Subcutaneous abdominal adipose tissue (tissue), 5 donors: ENCODE data around the gene GPC6.

ENCODE experiments used
- H3K27ac ChIP-seq: one replicate; pipeline ENCODE4 v1.7.0; 2013; ENCODE audit warnings: low read depth, mild to moderate bottlenecking, inconsistent platforms, low read length, moderate library complexity
- H3K27me3 ChIP-seq, 5 donors: one replicate each; pipeline ENCODE4 v1.7.0; 2013; ENCODE audit warnings: low read length in 5 of 5, inconsistent platforms in 1 of 5; ENCODE audit not compliant: control insufficient read depth in 5 of 5, insufficient read depth in 4 of 5
- H3K36me3 ChIP-seq, 5 donors: one replicate each; pipeline ENCODE4 v1.7.0; 2013; ENCODE audit warnings: low read length in 5 of 5; ENCODE audit not compliant: control insufficient read depth in 5 of 5, insufficient read depth in 5 of 5
- H3K4me1 ChIP-seq, 5 donors: one replicate each; pipeline ENCODE4 v1.7.0; 2013; ENCODE audit warnings: low read length in 5 of 5, mild to moderate bottlenecking in 3 of 5, moderate library complexity in 1 of 5; ENCODE audit not compliant: control insufficient read depth in 5 of 5, insufficient read depth in 5 of 5
- H3K4me3 ChIP-seq, 5 donors: one replicate each; pipeline ENCODE4 v1.7.0; 2013; ENCODE audit warnings: low read length in 5 of 5, low read depth in 1 of 5
- H3K9ac ChIP-seq, 5 donors: one replicate each; pipeline ENCODE4 v1.7.0; 2013; ENCODE audit warnings: low read length in 5 of 5, mild to moderate bottlenecking in 4 of 5, moderate library complexity in 3 of 5
- H3K9me3 ChIP-seq, 5 donors: one replicate each; pipeline ENCODE4 v1.7.0; 2013; ENCODE audit warnings: low read length in 5 of 5; ENCODE audit not compliant: control insufficient read depth in 5 of 5
- donor health status: healthy.
- donor health status: healthy.
- donor health status: healthy.
- donor health status: healthy.
- donor health status: healthy.

GPC6 gene

GRCh38 chr13:93736909-93737308 is 510.3 kb downstream of the GPC6 start:
- H3K27ac ChIP-seq: no peak overlapping the region
- H3K27me3 ChIP-seq: no peaks in the 10 kb centered on the region
- no peaks in the 10 kb centered on the region for H3K9me3 ChIP-seq
- H3K4me3 ChIP-seq: no peak overlapping the region
- no peak overlapping the region for H3K9ac ChIP-seq
- H3K4me1 ChIP-seq: no peaks in the 10 kb centered on the region
- no peaks in the 10 kb centered on the region for H3K36me3 ChIP-seq

DNA sequence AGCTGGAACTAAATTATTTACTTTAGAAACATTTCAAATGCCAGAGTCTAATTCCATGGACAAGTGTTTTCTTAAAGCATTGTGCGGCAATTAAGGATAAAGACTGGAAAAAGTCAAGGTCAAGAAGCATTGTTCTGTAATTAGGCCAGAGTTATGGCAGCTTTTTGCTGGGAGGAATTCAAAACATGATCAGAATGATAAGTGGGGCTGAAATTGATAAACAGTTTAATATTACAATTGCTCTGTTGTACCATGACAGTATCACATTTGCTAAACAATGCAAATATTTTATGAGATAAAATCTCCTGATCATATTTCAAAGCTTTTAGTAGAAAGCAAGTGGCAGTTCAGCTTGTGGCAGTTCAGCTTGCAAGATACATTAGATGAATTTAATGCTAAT is 513.7 kb downstream of the GPC6 start:
- Histone ChIP-seq H3K36me3 (no peaks in the 10 kb centered on the region), H3K9ac (no peak overlapping the region), H3K27ac (no peak overlapping the region), H3K4me3 (no peak overlapping the region), H3K9me3 (no peaks in the 10 kb centered on the region), H3K27me3 (no peaks in the 10 kb centered on the region), H3K4me1 (no peaks in the 10 kb centered on the region)

DNA sequence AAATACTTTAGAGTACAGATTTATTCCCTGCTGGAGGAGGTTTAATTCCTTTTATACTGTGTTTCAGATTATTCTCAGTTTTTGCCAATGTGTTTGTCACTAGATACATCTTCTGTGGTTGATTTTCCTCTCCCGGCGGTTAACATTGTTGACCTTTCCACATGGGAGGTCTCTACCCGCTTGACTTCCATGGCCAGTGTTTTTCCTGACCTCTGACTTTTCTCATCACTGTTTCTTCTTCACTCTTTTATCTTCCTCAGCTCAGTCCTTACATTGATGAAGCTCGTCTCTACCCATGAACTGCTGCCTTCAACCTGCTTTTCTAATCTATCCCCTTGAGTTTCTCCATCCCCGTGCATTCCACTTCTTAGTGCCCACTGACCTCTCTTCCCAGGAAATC is 517.4 kb downstream of the GPC6 start:
- H3K9ac ChIP-seq: no peak overlapping the region
- no peak overlapping the region for H3K27ac ChIP-seq
- H3K27me3 ChIP-seq: no peaks in the 10 kb centered on the region
- H3K36me3 ChIP-seq: no peaks in the 10 kb centered on the region
- no peaks in the 10 kb centered on the region for H3K9me3 ChIP-seq
- H3K4me1 ChIP-seq: no peaks in the 10 kb centered on the region
- no peak overlapping the region for H3K4me3 ChIP-seq

GRCh38 chr13:93744886-93745285 is 518.3 kb downstream of the GPC6 start:
- H3K27me3 ChIP-seq: no peaks in the 10 kb centered on the region
- H3K9ac ChIP-seq: no peak overlapping the region
- no peak overlapping the region for H3K27ac ChIP-seq
- H3K4me3 ChIP-seq: no peak overlapping the region
- no peaks in the 10 kb centered on the region for H3K9me3 ChIP-seq
- H3K4me1 ChIP-seq: no peaks in the 10 kb centered on the region
- H3K36me3 ChIP-seq: no peaks in the 10 kb centered on the region

- no peaks in the 10 kb centered on the region for H3K36me3 ChIP-seq
- no peaks in the 10 kb centered on the region for H3K9me3 ChIP-seq
- no peaks in the 10 kb centered on the region for H3K4me1 ChIP-seq
- H3K4me3 ChIP-seq: no peak overlapping the region
- H3K27me3 ChIP-seq: no peaks in the 10 kb centered on the region
- H3K27ac ChIP-seq: no peak overlapping the region
- H3K9ac ChIP-seq: no peak overlapping the region
Measured at GRCh38 chr13:93745884-93746283, 519.3 kb downstream of the GPC6 start.

GRCh38 chr13:93746589-93746988 is 520.0 kb downstream of the GPC6 start:
- Histone ChIP-seq H3K36me3 (no peaks in the 10 kb centered on the region), H3K4me3 (no peak overlapping the region), H3K4me1 (no peaks in the 10 kb centered on the region), H3K27me3 (no peaks in the 10 kb centered on the region), H3K27ac (no peak overlapping the region), H3K9ac (no peak overlapping the region), H3K9me3 (no peaks in the 10 kb centered on the region)

GRCh38 chr13:93750676-93751075 is 524.1 kb downstream of the GPC6 start:
- Histone ChIP-seq H3K27me3 (no peaks in the 10 kb centered on the region), H3K9ac (no peak overlapping the region), H3K4me3 (no peak overlapping the region), H3K9me3 (no peaks in the 10 kb centered on the region), H3K27ac (no peak overlapping the region), H3K4me1 (no peaks in the 10 kb centered on the region), H3K36me3 (no peaks in the 10 kb centered on the region)

- no peak overlapping the region for H3K9ac ChIP-seq
- H3K4me1 ChIP-seq: no peaks in the 10 kb centered on the region
- H3K9me3 ChIP-seq: no peaks in the 10 kb centered on the region
- no peaks in the 10 kb centered on the region for H3K27me3 ChIP-seq
- no peak overlapping the region for H3K4me3 ChIP-seq
- no peak overlapping the region for H3K27ac ChIP-seq
- H3K36me3 ChIP-seq: no peaks in the 10 kb centered on the region
Measured at GRCh38 chr13:93751117-93751516, 524.5 kb downstream of the GPC6 start.

GRCh38 chr13:93752541-93752940 is 525.9 kb downstream of the GPC6 start:
- no peaks in the 10 kb centered on the region for H3K9me3 ChIP-seq
- H3K4me3 ChIP-seq: no peak overlapping the region
- no peaks in the 10 kb centered on the region for H3K4me1 ChIP-seq
- no peaks in the 10 kb centered on the region for H3K36me3 ChIP-seq
- no peak overlapping the region for H3K9ac ChIP-seq
- H3K27me3 ChIP-seq: no peaks in the 10 kb centered on the region
- no peak overlapping the region for H3K27ac ChIP-seq

GRCh38 chr13:93753639-93754038 is 527.0 kb downstream of the GPC6 start:
- no peak overlapping the region for H3K4me3 ChIP-seq
- no peaks in the 10 kb centered on the region for H3K4me1 ChIP-seq
- no peak overlapping the region for H3K27ac ChIP-seq
- no peaks in the 10 kb centered on the region for H3K36me3 ChIP-seq
- no peaks in the 10 kb centered on the region for H3K9me3 ChIP-seq
- H3K9ac ChIP-seq: no peak overlapping the region
- H3K27me3 ChIP-seq: no peaks in the 10 kb centered on the region

DNA sequence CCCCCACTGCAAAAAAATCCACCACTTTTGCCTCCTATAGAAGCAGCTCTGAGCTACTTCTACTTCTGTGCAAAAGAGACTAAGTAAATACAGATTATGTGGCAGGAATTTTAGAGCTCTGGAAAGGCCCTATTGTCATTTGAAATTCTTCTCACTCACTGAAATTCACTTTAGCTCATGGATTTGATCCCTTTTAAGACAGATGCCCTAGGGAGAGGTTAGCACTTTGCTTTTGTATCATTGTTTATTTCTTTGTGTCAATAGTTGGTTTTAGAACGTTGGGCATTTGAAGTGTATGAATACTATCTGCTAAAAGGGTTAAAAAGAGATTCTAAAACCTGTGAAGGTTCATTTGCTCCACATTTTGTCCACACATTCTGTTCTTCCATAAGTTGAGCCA is 528.7 kb downstream of the GPC6 start:
- Histone ChIP-seq H3K4me3 (no peak overlapping the region), H3K27ac (no peak overlapping the region), H3K27me3 (no peaks in the 10 kb centered on the region), H3K4me1 (no peaks in the 10 kb centered on the region), H3K36me3 (no peaks in the 10 kb centered on the region), H3K9me3 (no peaks in the 10 kb centered on the region), H3K9ac (no peak overlapping the region)
